ENCODE results near the gene MAPK13.

The MAPK13 gene

DNA sequence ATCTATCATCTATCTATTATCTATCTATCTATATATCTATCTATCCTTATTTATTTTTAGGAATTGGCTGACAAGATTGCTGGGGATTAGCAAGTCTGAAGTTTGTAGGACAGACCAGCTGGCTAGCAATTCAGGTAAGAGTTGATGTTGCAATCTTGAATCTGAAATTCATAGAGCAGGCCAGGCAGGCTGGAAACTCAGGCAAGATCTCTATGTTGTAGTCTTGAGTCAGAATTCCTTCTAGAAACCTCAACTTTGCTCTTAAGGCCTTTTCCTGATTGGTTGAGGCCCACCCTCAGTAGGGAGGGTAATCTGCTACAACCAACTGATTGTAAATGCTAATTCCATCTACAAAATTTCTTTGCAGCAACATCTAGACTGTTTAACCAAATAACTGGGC lies 19.2 kb downstream of the MAPK13 start:
- DNase-seq (ENCODE audit: low read depth in 2 of 2): no peak

DNA sequence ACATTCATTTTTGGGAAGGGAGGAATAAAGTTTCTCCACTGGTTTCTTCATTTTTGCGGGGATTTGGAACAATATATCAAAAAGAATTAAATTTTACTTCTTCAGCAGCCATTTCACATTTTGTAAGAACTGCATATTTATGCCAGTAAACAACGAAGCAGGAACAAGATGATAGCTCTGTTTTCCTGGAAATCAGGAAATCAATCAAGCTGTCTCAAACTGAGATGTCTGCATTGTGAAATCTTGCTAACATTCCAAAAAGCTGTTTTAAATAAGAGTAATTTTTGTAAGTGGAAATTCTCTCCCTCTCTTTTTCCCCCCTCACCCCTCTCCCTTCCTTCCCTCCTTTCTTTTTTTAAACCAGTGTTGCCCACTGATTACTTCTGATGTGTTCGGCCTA lies 20.0 kb downstream of the MAPK13 start:
- DNase-seq (ENCODE audit: low read depth in 2 of 2): no peak

DNA sequence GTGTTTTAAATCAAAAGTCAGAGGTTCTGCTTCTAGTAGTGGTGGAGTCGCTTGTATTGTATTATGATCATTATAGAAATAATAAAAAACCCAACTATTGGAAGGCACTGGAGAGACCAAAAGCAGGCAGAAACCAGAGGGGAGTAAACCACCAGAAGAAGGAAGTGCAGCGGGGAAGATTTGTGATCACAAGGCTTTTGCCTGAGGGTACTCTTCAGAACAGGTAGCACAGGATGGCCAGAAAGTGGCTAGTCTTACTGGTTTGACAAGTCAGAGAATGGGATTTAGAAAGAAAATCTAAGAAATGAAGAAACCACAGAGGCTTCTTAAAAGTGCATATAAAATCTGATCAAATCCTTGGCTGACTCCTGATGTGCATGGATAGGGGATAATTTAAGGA lies 24.0 kb downstream of the MAPK13 start:
- DNase-seq (ENCODE audit: low read depth in 2 of 2): no peak

DNA sequence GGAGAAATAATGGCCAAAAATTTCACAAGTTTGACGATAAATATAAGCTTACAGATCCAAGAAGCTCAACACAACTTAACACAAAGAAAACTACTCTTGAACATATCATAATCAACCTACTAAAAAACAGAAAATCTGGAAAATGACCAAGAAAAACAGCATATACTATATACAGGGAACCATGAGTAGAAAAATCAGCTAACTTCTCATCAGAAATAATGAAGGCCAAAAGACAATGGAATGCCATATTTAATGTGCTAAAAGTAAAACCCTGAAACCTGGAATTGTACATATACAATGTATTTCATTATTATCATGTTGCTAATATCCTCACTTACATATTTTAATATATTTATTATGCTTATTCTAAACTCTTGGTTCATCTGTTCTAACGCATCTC lies 25.3 kb downstream of the MAPK13 start:
- DNase-seq (ENCODE audit: low read depth in 2 of 2): no peak

DNA sequence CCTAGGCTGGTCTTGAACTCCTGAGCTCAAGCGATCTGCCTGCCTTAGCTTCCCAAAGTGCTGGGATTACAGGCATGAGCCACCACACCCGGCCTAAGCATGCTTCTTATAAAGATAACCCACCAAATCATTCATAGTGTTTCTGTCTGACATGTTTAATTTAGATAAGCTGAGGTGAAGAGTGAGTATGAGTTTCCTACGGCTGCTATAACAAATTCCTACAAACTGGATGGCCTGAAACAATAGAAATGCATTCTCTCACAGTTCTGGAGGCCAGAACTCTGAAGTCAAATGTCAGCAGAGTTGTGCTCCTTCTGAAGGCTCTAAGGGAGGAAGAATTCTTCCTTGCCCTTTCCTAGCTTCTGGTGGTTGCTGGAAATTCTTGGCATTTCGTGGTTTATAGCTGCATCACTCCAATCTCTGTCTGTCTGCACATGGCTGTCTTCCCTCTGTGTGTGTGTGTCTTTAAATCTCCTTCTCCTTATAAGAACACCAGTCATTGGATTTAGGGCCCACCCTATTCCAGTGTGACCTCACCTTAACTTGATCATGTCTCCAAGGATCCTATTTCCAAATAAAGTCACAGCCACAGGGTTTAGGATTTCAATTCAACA lies 29.9 kb downstream of the MAPK13 start:
- DNase-seq (ENCODE audit: low read depth in 2 of 2): no peak

DNA sequence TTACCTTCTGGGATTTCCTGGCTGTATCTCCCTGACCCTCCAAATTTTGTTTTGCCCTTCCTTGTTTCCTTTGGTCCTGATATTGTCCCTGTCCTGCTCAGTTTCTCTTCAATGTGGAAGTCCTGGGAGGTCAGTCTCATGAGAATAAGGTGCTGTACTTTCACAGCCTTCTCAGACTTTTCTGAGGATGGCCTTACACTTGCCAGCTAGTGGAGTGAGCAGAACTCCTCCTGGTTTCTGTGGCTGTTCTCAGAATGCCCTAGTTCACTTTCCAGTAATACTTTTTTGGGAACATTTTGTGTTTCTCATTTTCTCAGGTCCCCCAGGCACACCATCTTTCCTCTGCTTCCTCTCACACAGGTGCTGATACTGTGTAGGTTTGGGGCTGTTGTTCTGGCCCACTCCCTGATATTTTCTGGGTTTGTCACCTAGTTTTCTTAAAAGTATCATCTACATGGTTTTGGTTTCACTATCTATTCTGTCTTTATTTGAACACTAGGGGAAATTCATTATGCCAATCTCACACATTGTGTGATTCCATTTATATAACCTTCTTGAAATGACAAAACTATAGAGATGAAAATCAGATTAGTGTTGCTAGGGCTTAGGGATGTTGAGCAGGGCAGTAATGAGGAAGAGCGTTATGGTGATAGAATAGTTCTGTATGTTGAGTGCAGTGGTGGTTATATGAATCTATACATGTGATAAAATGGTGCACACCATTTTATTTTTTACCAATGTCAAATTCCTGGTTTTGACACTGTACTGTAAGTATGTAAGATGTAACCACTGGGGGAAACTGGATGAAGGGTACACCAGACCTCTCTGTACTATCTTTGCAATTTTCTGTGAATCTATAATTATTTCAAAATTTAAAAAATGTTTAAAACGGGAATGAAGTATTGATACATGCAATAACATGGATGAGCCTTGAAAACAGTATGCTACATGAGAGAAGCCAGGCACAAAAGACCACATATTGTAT lies 39.0 kb downstream of the MAPK13 start:
- DNase-seq (ENCODE audit: low read depth in 2 of 2): no peak

DNA sequence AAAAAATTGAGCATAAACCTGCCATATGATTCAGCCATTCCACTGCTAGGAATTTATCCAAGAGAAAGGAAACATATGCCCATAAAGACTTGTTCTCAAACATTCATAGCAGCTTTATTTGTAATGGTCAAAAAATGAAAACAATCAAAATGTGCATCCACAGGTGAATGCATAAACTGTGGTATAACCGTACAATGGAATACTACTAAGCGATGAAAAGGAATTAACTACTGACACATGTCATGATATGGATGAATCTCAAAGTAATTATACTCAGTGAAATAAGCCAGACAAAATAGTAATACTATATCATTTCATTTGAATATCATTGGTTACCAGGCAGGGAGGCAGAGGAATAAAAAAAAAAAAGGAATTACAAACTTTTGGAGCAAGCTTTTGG lies 40.4 kb downstream of the MAPK13 start:
- DNase-seq (ENCODE audit: low read depth in 2 of 2): no peak

DNA sequence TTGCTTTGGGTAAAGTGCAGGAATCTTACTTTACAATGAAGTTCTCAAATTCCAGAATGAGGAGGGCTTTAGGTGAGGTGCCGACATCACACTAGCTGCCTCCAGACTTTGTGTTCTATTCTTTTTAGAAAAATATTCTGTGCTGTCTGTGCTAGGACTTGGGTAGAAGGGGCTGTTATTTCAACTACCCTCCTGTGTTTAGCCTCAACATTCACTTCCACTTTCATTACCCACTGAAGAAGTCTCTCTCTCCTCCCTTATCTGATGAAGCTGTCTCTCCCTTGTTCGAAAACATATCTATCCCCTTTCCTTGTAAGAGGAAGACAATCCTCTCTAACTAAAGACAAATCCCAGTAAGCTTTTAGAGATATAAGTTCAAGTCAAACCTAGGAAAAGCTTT lies 41.3 kb downstream of the MAPK13 start:
- no peak for DNase-seq (ENCODE audit: low read depth in 2 of 2)

DNA sequence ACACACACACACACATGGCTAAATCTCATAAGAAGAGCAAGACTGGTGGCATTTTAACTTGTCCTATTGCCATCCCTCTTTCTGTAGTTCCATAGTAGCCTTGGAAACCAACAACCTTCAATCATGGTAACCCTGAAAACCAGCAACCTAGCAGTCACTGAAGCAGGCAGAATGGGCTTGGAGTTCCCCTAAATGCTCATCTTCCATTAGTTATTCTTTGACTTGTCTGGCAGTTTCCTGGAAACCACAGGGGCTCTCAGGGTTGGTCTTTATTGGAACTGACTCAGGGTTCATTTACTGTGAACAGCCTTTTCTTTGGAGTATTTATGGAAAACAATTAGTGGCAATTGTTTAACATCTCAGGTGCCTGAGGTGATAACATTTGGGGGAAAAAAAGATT lies 46.9 kb downstream of the MAPK13 start:
- DNase-seq (ENCODE audit: low read depth in 2 of 2): no peak

DNA sequence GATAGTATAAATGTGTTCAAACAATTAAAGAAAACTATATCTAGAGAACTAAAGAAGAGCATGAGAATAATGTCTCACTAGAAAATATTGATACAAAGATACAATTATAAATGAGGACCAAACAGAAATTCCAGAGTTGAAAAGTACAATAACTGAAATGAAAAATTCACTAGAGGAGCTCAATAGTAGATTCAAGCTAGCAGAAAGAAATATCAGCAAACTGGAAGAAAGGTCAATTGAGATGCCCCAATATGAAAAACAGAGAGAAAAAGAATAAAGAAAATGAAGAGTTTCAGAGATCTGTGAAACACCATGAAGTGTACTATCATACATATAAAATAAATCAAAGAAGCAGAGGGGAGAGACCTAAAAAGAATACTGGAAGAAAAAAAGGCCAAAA lies 48.2 kb downstream of the MAPK13 start:
- no peak for DNase-seq (ENCODE audit: low read depth in 2 of 2)

DNA sequence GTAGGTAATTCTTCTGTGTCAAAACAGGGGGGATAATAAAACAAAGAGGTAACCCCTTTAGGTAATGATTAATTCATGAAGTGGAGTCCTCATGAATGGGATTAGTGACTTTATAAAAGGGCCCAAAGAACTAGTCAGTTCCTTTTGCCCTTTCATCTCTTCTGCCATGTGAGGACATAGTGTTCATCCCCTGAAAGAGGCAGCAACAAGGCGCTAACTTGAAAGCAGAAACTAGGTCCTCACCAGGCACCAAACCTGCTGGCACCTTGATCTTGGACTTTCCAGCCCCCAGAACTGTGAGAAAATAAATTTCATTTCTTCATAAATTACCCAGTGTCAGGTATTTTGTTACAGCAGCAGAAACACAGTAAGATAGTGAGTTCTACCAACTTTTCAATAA lies 49.8 kb downstream of the MAPK13 start:
- DNase-seq (ENCODE audit: low read depth in 2 of 2): no peak

DNA sequence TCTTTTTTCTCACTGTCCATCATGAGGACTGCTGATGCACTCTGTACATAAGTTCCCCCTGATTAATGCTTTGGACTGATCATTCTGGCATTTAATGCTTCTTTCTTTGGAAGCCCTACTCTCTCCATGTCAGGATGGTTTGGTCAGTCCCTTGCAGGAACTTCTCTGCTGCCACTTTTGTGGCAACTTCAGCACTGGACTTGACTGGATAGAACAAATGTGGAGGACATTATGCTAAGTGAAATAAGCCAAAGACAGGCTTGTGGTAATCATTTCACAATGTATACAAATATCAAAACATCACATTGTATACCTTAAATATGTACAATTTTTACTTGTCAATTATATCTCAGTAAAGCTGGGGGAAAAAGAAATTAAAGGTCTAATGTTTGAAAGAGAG lies 54.0 kb downstream of the MAPK13 start:
- DNase-seq (ENCODE audit: low read depth in 2 of 2): no peak

DNA sequence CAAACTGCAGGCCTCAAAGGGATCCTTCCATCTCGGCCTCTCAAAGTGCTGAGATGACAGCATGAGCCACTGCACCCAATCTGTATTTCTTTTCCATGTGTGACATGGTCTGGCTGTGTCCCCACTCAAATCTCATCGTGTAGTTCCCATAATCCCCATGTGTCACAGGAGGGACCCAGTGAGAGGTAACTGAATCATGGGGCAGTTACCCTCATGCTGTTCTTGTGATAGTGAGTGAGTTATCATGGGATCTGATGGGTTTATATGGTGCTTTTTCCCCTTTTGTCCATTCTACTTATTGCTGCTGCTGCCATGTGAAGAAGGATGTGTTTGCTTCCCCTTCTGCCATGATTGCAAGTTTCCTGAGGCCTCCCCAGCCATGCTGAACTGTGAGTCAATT lies 55.9 kb downstream of the MAPK13 start:
- DNase-seq (ENCODE audit: low read depth in 2 of 2): no peak

DNA sequence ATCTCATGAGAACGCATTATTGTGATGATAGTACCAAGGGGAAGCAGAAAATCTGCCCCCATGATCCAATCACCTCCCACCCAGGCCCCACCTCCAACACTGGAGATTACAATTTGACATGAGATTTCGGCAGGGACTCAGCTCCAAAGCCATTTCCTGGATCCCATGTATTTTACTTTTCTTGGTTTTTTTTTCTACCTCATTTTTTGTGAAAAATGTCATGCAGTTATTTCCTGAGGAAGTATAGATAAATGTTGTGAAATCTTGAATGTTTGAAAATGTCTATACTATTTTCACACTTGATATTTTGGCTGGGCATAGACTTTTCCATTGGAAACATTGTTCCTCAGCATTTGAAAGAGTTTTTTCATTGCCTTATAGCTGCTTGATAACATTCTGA lies 57.1 kb downstream of the MAPK13 start:
- DNase-seq (ENCODE audit: low read depth in 2 of 2): no peak
